Liver (tissue), 9 donors: ENCODE results near the gene RNF144A. TPM values are rescaled to one million over a fixed set of nuclear protein-coding genes. Genes with fewer than 3 reads are reported as not detected.

ENCODE experiments used
- DNase-seq: peaks from one replicate; pipeline ENCODE4 v3.0.0-alpha.2; 2017; ENCODE audit warnings: low spot score
- H3K27ac ChIP-seq, 2 donors: one replicate each; pipeline ENCODE4 v1.7.0; 2013; ENCODE audit warnings: inconsistent platforms in 2 of 2, low read length in 2 of 2, control low read depth in 1 of 2, low read depth in 1 of 2, mild to moderate bottlenecking in 1 of 2
- H3K27me3 ChIP-seq, 4 donors: one replicate each; pipeline versions ENCODE4 v1.6.1 to v1.7.0; 2013; ENCODE audit warnings: low read length in 3 of 4, inconsistent platforms in 1 of 4, mild to moderate bottlenecking in 1 of 4, moderate library complexity in 1 of 4; ENCODE audit not compliant: control insufficient read depth in 4 of 4, insufficient read depth in 4 of 4
- H3K36me3 ChIP-seq, 4 donors: one replicate each; pipeline versions ENCODE4 v1.6.1 to v1.7.0; 2013; ENCODE audit warnings: low read length in 3 of 4, mild to moderate bottlenecking in 3 of 4, low read depth in 1 of 4, moderate library complexity in 1 of 4; ENCODE audit not compliant: control insufficient read depth in 4 of 4, insufficient read depth in 3 of 4
- H3K4me1 ChIP-seq, 4 donors: one replicate each; pipeline versions ENCODE4 v1.6.1 to v1.7.0; 2013; ENCODE audit warnings: low read length in 3 of 4, mild to moderate bottlenecking in 3 of 4, moderate library complexity in 1 of 4; ENCODE audit not compliant: control insufficient read depth in 4 of 4, insufficient read depth in 4 of 4
- H3K4me3 ChIP-seq, 3 donors: one replicate each; pipeline versions ENCODE4 v1.6.1 to v1.7.0; 2013; ENCODE audit warnings: low read length in 3 of 3, control low read depth in 1 of 3, low read depth in 1 of 3, mild to moderate bottlenecking in 1 of 3
- H3K9ac ChIP-seq, 2 donors: one replicate each; pipeline ENCODE4 v1.7.0; 2013; ENCODE audit warnings: low read length in 2 of 2, mild to moderate bottlenecking in 2 of 2, moderate library complexity in 2 of 2, control low read depth in 1 of 2, low read depth in 1 of 2
- H3K9me3 ChIP-seq, 4 donors: one replicate each; pipeline versions ENCODE4 v1.6.1 to v1.7.0; 2013; ENCODE audit warnings: low read length in 3 of 4; ENCODE audit not compliant: control insufficient read depth in 4 of 4
- ATF3 ChIP-seq: IDR thresholded peaks from 2 replicates; pipeline ENCODE4 v1.6.1; 2016; ENCODE audit warnings: antibody characterized with exemption
- CTCF ChIP-seq: fragments of 150-350 bp; IDR thresholded peaks from 2 replicates; pipeline ENCODE4 v1.5.1; 2017; ENCODE audit warnings: improper control_type of control experiment, low read depth, low read length; ENCODE audit not compliant: missing input control
- EGR1 ChIP-seq, 2 donors: IDR thresholded peaks; 2 replicates each; pipeline ENCODE4 v1.6.1; 2016 to 2018; ENCODE audit warnings: antibody characterized with exemption in 2 of 2, low read depth in 2 of 2
- FOXA1 ChIP-seq: IDR thresholded peaks from 2 replicates; pipeline ENCODE4 v1.6.1; 2016; ENCODE audit warnings: antibody characterized with exemption
- FOXA2 ChIP-seq: IDR thresholded peaks from 2 replicates; pipeline ENCODE4 v1.6.1; 2016; ENCODE audit warnings: antibody characterized with exemption
- GABPA ChIP-seq, 2 donors: IDR thresholded peaks in 1 of 2; conservative IDR thresholded peaks in 1 of 2; 2 replicates each; pipeline ENCODE4 v1.6.1; 2016; ENCODE audit warnings: antibody characterized with exemption in 2 of 2, mild to moderate bottlenecking in 1 of 2, moderate library complexity in 1 of 2
- HNF4A ChIP-seq, 2 donors: conservative IDR thresholded peaks; 2 replicates each; pipeline ENCODE4 v1.6.1; 2016; ENCODE audit warnings: antibody characterized with exemption in 2 of 2, mild to moderate bottlenecking in 2 of 2
- HNF4G ChIP-seq: IDR thresholded peaks from 2 replicates; pipeline ENCODE4 v1.6.1; 2016; ENCODE audit warnings: antibody characterized with exemption
- JUND ChIP-seq, 2 donors: IDR thresholded peaks; 2 replicates each; pipeline ENCODE4 v1.6.1; 2016; ENCODE audit warnings: antibody characterized with exemption in 2 of 2
- MAX ChIP-seq: IDR thresholded peaks from 2 replicates; pipeline ENCODE4 v1.6.1; 2016; ENCODE audit warnings: antibody characterized with exemption
- NR2F2 ChIP-seq: IDR thresholded peaks from 2 replicates; pipeline ENCODE4 v1.6.1; 2016; ENCODE audit warnings: antibody characterized with exemption
- RAD21 ChIP-seq, 2 donors: IDR thresholded peaks; 2 replicates each; pipeline ENCODE4 v1.6.1; 2016; ENCODE audit warnings: antibody characterized with exemption in 2 of 2, mild to moderate bottlenecking in 2 of 2
- REST ChIP-seq: IDR thresholded peaks from 2 replicates; pipeline ENCODE4 v1.6.1; 2016; ENCODE audit warnings: antibody characterized with exemption, mild to moderate bottlenecking
- RXRA ChIP-seq, 2 donors: IDR thresholded peaks; 2 replicates each; pipeline ENCODE4 v1.6.1; 2017 to 2018; ENCODE audit warnings: antibody characterized with exemption in 2 of 2, mild to moderate bottlenecking in 1 of 2
- SP1 ChIP-seq: IDR thresholded peaks from 2 replicates; pipeline ENCODE4 v1.6.1; 2018; ENCODE audit warnings: antibody characterized with exemption, mild to moderate bottlenecking
- TAF1 ChIP-seq: conservative IDR thresholded peaks from 2 replicates; pipeline ENCODE4 v1.6.1; 2016; ENCODE audit warnings: antibody characterized with exemption, mild to moderate bottlenecking
- YY1 ChIP-seq: IDR thresholded peaks from 2 replicates; pipeline ENCODE4 v1.6.1; 2016; ENCODE audit warnings: antibody characterized with exemption, mild to moderate bottlenecking
- ZBTB33 ChIP-seq: IDR thresholded peaks from 2 replicates; pipeline ENCODE4 v1.6.1; 2016; ENCODE audit warnings: antibody characterized with exemption
- WGBS: extraction: QIAGEN DNeasy Blood & Tissue Kit; methylation state at CpG from one replicate; pipeline ENCODE4 v1.1.7; 2013; 5-methylcytosine and 5-hydroxymethylcytosine counted together
- polyA plus RNA-seq, 2 donors: library from polyadenylated mRNA; stranded (reverse) in 1 of 2; unstranded in 1 of 2; fragments of 200-250 nt in 1 of 2; fragments of >200 nt in 1 of 2; fragmentation: Nextera tagmentation in 1 of 2; extraction: Ambion mirVana in 1 of 2; gene quantifications; one replicate each; pipeline versions ENCODE4 v1.2.1 to v1.2.3, GENCODE V29; 2013 to 2015
- total RNA-seq, 2 donors: library from RNA; depleted of rRNA; stranded (reverse); fragments of >200 nt; gene quantifications; one replicate each; pipeline ENCODE4 v1.2.3, GENCODE V29; 2014
- donor health status: healthy.
- donor health status: healthy.
- donor health status: healthy.
- donor health status: healthy.
- donor health status: healthy.

RNF144A gene
- total and polyA plus RNA-seq, 4 donors, result 1.0 to 10.4 (median 2.3) TPM

GRCh38 chr2:6878549-6878948 is 38.7 kb upstream of the RNF144A start:
- Histone ChIP-seq H3K4me1 (peaks cover 0 to 15% (median 10%) of the 10 kb centered on the region in 4 donors), H3K4me3 (no peak overlapping the region), H3K27me3 (no peaks in the 10 kb centered on the region), H3K36me3 (no peaks in the 10 kb centered on the region), H3K9ac (no peak overlapping the region), H3K27ac (no peak overlapping the region), H3K9me3 (peaks cover 0 to 2% (median 0%) of the 10 kb centered on the region in 4 donors)
- 73% methylated on average over 4 of the region's 4 CpGs for WGBS
- no peak for DNase-seq
- TF ChIP-seq CTCF (no peak), NR2F2 (no peak), HNF4A (conservative IDR thresholded peaks at IDR 0.05) (no peak), SP1 (no peak), EGR1 (IDR thresholded peaks at IDR 0.05; ENCODE audit: low read depth in 2 of 2) (no peak), ZBTB33 (no peak), TAF1 (no peak)

- Histone ChIP-seq H3K4me3 (no peak overlapping the region), H3K9me3 (peaks cover 0 to under 1% (median 0%) of the 10 kb centered on the region in 4 donors), H3K9ac (no peak overlapping the region), H3K27ac (no peak overlapping the region), H3K4me1 (peaks cover 0 to 15% (median 10%) of the 10 kb centered on the region in 4 donors), H3K27me3 (no peaks in the 10 kb centered on the region), H3K36me3 (no peaks in the 10 kb centered on the region)
- no peak for TF ChIP-seq REST
- no peak for TF ChIP-seq GABPA (IDR thresholded peaks at IDR 0.05 in 1 of 2, conservative IDR thresholded peaks at IDR 0.05 in 1 of 2)
- TF ChIP-seq MAX, result no peak
- TF ChIP-seq JUND (IDR thresholded peaks at IDR 0.05), result no peak
- no peak for TF ChIP-seq HNF4G
- TF ChIP-seq FOXA2, result no peak
- no peak for TF ChIP-seq CTCF
- TF ChIP-seq EGR1 (IDR thresholded peaks at IDR 0.05; ENCODE audit: low read depth in 2 of 2), result no peak
- no peak for TF ChIP-seq RAD21 (IDR thresholded peaks at IDR 0.05)
- no peak for TF ChIP-seq ATF3
- no peak for TF ChIP-seq SP1
- TF ChIP-seq FOXA1, result no peak
- TF ChIP-seq NR2F2, result no peak
- TF ChIP-seq YY1, result no peak
- no peak for TF ChIP-seq RXRA (IDR thresholded peaks at IDR 0.05)
- TF ChIP-seq TAF1, result no peak
- TF ChIP-seq HNF4A (conservative IDR thresholded peaks at IDR 0.05), result no peak
- TF ChIP-seq ZBTB33, result no peak
- 88% methylated on average over 2 of the region's 2 CpGs for WGBS
- no peak for DNase-seq
These were observed 38.2 kb upstream of the RNF144A start for GRCh38 chr2:6879011-6879410.
